HEK293T (cell line): ENCODE measurements around the gene GABRB1.

Experiments used
- ARNT ChIP-seq: fragments of 450-650 bp; IDR thresholded peaks from 2 replicates; pipeline ENCODE4 v1.6.1; 2017; ENCODE audit warnings: mild to moderate bottlenecking
- BHLHE40 ChIP-seq: fragments of 450-650 bp; IDR thresholded peaks from 2 replicates; pipeline ENCODE4 v1.6.1; 2016; ENCODE audit warnings: mild to moderate bottlenecking, moderate library complexity, borderline replicate concordance
- ELF4 ChIP-seq: fragments of 450-650 bp; IDR thresholded peaks from 2 replicates; pipeline ENCODE4 v1.6.1; 2017; ENCODE audit warnings: antibody characterized with exemption
- FOXA1 ChIP-seq: fragments of 450-650 bp; IDR thresholded peaks from 2 replicates; pipeline ENCODE4 v1.6.1; 2016; ENCODE audit warnings: mild to moderate bottlenecking
- FOXK2 ChIP-seq: fragments of 450-650 bp; IDR thresholded peaks from 2 replicates; pipeline ENCODE4 v1.6.1; 2016; ENCODE audit warnings: mild to moderate bottlenecking
- FOXM1 ChIP-seq: fragments of 450-650 bp; IDR thresholded peaks from 2 replicates; pipeline ENCODE4 v1.6.1; 2017; ENCODE audit warnings: mild to moderate bottlenecking, borderline replicate concordance
- HDGF ChIP-seq: fragments of 450-650 bp; IDR thresholded peaks from 2 replicates; pipeline ENCODE4 v1.6.1; 2017; ENCODE audit warnings: antibody characterized with exemption, borderline replicate concordance
- L3MBTL2 ChIP-seq: fragments of 450-650 bp; conservative IDR thresholded peaks from 2 replicates; pipeline ENCODE4 v1.6.1; 2016; ENCODE audit warnings: mild to moderate bottlenecking
- LEF1 ChIP-seq: fragments of 450-650 bp; IDR thresholded peaks from 2 replicates; pipeline ENCODE4 v1.6.1; 2017; ENCODE audit warnings: mild to moderate bottlenecking, borderline replicate concordance
- NFRKB ChIP-seq: fragments of 450-650 bp; IDR thresholded peaks from 2 replicates; pipeline ENCODE4 v1.6.1; 2016; ENCODE audit warnings: mild to moderate bottlenecking, moderate library complexity
- SP1 ChIP-seq: fragments of 450-650 bp; IDR thresholded peaks from 2 replicates; pipeline ENCODE4 v1.6.1; 2017
- SUZ12 ChIP-seq: fragments of 450-650 bp; IDR thresholded peaks from 2 replicates; pipeline ENCODE4 v1.6.1; 2016; ENCODE audit warnings: mild to moderate bottlenecking
- TARDBP ChIP-seq: fragments of 450-650 bp; IDR thresholded peaks from 2 replicates; pipeline ENCODE4 v1.6.1; 2016

DNA sequence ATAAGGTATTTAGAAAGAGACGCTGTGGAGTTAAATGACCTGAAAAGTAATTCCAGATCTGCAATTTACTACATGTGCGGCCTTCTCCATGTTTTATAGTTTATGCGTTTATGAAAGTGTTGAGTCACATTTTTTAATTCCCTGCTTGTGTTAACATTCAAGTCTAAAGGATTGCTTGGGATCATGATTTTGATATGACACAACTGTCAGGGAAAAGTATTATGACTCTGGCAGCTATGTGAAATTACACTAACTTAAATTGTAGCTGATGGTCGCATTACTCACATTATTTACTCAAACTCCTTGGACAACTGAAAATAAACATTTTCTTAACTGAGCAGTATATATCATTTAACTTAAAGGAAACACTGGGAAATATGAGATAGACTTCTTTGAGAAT lies 14.3 kb upstream of the GABRB1 start:
- TF ChIP-seq ELF4: no peak
- no peak for TF ChIP-seq SP1
- TF ChIP-seq BHLHE40: no peak
- TF ChIP-seq NFRKB: no peak
- no peak for TF ChIP-seq HDGF
- no peak for TF ChIP-seq ARNT
- TF ChIP-seq L3MBTL2: no peak
- TF ChIP-seq LEF1: no peak
- TF ChIP-seq FOXK2: no peak
- no peak for TF ChIP-seq FOXM1
- no peak for TF ChIP-seq SUZ12
- no peak for TF ChIP-seq FOXA1
- no peak for TF ChIP-seq TARDBP
